ENCODE measurements around the gene IL4R.

DNA sequence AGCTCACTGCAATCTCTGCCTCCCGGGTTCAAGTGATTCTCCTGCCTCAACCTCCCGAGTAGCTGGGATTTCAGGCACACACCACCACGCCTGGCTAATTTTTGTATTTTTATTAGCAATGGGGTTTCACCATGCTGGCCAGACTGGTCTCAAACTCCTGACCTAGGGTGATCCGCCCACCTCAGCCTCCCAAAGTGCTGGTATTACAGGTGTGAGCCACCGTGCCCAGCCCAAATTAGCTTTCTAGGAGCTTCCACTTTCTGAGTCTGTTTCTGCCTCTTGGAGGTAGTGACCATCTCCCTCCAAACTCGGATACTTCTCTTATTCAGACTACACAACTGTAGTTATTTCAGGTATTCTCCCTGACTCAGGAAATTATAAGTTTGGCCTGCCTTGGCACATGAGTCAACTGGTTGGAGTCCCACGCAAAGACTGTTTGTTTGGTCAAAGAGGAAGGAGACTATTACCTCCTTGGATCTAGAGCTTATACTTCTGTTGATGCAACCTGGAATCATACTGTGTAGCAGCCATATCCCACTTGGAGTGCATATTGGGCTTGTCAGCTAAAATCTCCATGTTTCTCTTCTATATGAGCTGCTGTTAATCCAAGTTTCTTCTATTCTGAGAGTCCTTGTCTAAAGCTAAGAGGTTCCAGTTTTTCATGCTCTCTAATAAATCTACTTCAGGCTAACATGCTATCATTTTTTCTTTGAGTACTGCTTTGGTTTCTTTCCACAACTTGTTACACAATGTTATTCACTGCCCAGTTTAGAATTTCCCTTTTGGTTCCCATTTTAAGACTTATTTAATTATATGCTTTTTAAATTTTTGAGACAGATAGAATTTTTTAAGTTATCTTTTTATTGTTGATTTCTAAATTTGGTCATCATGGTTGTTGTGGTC lies 7.5 kb downstream of the IL4R start:
- TF ChIP-seq CTCF (IDR thresholded peaks at IDR 0.05; ENCODE audit: low read depth, low read length, missing input control) = no peak
- no peak for TF ChIP-seq TAF1 (conservative IDR thresholded peaks at IDR 0.05)
- no peak for TF ChIP-seq RAD21 (IDR thresholded peaks at IDR 0.05)
- no peak for TF ChIP-seq GABPA (IDR thresholded peaks at IDR 0.05 in 1 of 2, conservative IDR thresholded peaks at IDR 0.05 in 1 of 2)
- no peak for TF ChIP-seq SP1 (IDR thresholded peaks at IDR 0.05)
- no peak for TF ChIP-seq YY1 (IDR thresholded peaks at IDR 0.05)
- TF ChIP-seq, protein P1, sequence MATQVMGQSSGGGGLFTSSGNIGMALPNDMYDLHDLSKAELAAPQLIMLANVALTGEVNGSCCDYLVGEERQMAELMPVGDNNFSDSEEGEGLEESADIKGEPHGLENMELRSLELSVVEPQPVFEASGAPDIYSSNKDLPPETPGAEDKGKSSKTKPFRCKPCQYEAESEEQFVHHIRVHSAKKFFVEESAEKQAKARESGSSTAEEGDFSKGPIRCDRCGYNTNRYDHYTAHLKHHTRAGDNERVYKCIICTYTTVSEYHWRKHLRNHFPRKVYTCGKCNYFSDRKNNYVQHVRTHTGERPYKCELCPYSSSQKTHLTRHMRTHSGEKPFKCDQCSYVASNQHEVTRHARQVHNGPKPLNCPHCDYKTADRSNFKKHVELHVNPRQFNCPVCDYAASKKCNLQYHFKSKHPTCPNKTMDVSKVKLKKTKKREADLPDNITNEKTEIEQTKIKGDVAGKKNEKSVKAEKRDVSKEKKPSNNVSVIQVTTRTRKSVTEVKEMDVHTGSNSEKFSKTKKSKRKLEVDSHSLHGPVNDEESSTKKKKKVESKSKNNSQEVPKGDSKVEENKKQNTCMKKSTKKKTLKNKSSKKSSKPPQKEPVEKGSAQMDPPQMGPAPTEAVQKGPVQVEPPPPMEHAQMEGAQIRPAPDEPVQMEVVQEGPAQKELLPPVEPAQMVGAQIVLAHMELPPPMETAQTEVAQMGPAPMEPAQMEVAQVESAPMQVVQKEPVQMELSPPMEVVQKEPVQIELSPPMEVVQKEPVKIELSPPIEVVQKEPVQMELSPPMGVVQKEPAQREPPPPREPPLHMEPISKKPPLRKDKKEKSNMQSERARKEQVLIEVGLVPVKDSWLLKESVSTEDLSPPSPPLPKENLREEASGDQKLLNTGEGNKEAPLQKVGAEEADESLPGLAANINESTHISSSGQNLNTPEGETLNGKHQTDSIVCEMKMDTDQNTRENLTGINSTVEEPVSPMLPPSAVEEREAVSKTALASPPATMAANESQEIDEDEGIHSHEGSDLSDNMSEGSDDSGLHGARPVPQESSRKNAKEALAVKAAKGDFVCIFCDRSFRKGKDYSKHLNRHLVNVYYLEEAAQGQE (IDR thresholded peaks at IDR 0.05) = no peak
- TF ChIP-seq ZBTB33 (IDR thresholded peaks at IDR 0.05) = peak; percentile 12
- TF ChIP-seq RXRA (IDR thresholded peaks at IDR 0.05) = no peak
- TF ChIP-seq EGR1 (IDR thresholded peaks at IDR 0.05; ENCODE audit: low read depth in 2 of 2) = no peak
- TF ChIP-seq NR2F2 (IDR thresholded peaks at IDR 0.05) = no peak
